Upper lobe of left lung (tissue), 4 donors: Measurements from ENCODE around the gene CCDC85B.

Source experiments
- CTCF ChIP-seq, 6 experiments: fragments of 450-650 bp in 4 of 6; fragments of 200-600 bp in 2 of 6; sonication (generic) in 2 of 6; IDR thresholded peaks; one replicate each; pipeline ENCODE4 v1.5.1; 2016 to 2019; ENCODE audit warnings: antibody characterized with exemption in 6 of 6
- POLR2A ChIP-seq, 4 donors: fragments of 450-650 bp; IDR thresholded peaks; one replicate each; pipeline ENCODE4 v1.5.1; 2016 to 2017; ENCODE audit warnings: antibody characterized with exemption in 4 of 4, mild to moderate bottlenecking in 2 of 4
- POLR2AphosphoS5 ChIP-seq, 2 donors: sonication (generic); formaldehyde crosslinking; IDR thresholded peaks; one replicate each; pipeline ENCODE4 v1.5.1; 2017; ENCODE audit warnings: antibody characterized with exemption in 2 of 2

GRCh38 chr11:65927904-65928397 is 37.5 kb downstream of the CCDC85B start:
- no peak for TF ChIP-seq CTCF (IDR thresholded peaks at IDR 0.05)
- TF ChIP-seq POLR2A (IDR thresholded peaks at IDR 0.05), result no peak
- no peak for TF ChIP-seq POLR2AphosphoS5 (IDR thresholded peaks at IDR 0.05)
